ENCODE data around the gene GAGE12J.
"Not testable (repeated sequence)": the region's sequence is repeated elsewhere in the genome, so short reads cannot be mapped to it uniquely, and the experiment has no call there.

The GAGE12J gene

GRCh38 chrX:49308604-49309269 is 13.1 kb upstream of the GAGE12J start:
- DNase-seq (ENCODE audit: low read depth), result no peak
- peak overlapping the region; percentile 21 for H3K4me3 ChIP-seq (ENCODE audit: low read depth, low read length)

- no peak for DNase-seq (ENCODE audit: low read depth)
- H3K4me3 ChIP-seq (ENCODE audit: low read depth, low read length), result peak overlapping the region; percentile 21
These were observed 12.3 kb upstream of the GAGE12J start for GRCh38 chrX:49309401-49309981.

- DNase-seq (ENCODE audit: low read depth), result no peak
- H3K4me3 ChIP-seq (ENCODE audit: low read depth, low read length), result no peak overlapping the region
These were observed 11.5 kb upstream of the GAGE12J start for GRCh38 chrX:49310371-49310770.

GRCh38 chrX:49312176-49312575 is 9.7 kb upstream of the GAGE12J start:
- no peak for DNase-seq (ENCODE audit: low read depth)
- H3K4me3 ChIP-seq (ENCODE audit: low read depth, low read length), result no peak overlapping the region

GRCh38 chrX:49316085-49316484 is 5.8 kb upstream of the GAGE12J start:
- no peak overlapping the region for H3K4me3 ChIP-seq (ENCODE audit: low read depth, low read length)
- DNase-seq (ENCODE audit: low read depth), result no peak

- DNase-seq (ENCODE audit: low read depth); H3K4me3 ChIP-seq (ENCODE audit: low read depth, low read length): not testable (repeated sequence)
These were observed 429 bp downstream of the GAGE12J start for GRCh38 chrX:49322266-49322665.

GRCh38 chrX:49323735-49324134 is 1.9 kb downstream of the GAGE12J start:
- H3K4me3 ChIP-seq (ENCODE audit: low read depth, low read length); DNase-seq (ENCODE audit: low read depth): not testable (repeated sequence)

- DNase-seq (ENCODE audit: low read depth); H3K4me3 ChIP-seq (ENCODE audit: low read depth, low read length): not testable (repeated sequence)
These were observed 8.6 kb downstream of the GAGE12J start for GRCh38 chrX:49330421-49330820.

- H3K4me3 ChIP-seq (ENCODE audit: low read depth, low read length); DNase-seq (ENCODE audit: low read depth): not testable (repeated sequence)
These were observed 9.4 kb downstream of the GAGE12J start, which contains the start of gene GAGE13 for GRCh38 chrX:49331282-49331681. Gene GAGE13, plus strand, starts transcription at chrX:49331582. Its CDS starts 1,156 bp downstream, at chrX:49332738.

- DNase-seq (ENCODE audit: low read depth); H3K4me3 ChIP-seq (ENCODE audit: low read depth, low read length): not testable (repeated sequence)
These were observed 10.0 kb downstream of the GAGE12J start for GRCh38 chrX:49331841-49332240.

- DNase-seq (ENCODE audit: low read depth), result not testable (repeated sequence)
These were observed 19.6 kb downstream of the GAGE12J start for GRCh38 chrX:49341449-49341848.

GRCh38 chrX:49344496-49345175 is 22.8 kb downstream of the GAGE12J start:
- H3K4me3 ChIP-seq (ENCODE audit: low read depth, low read length); DNase-seq (ENCODE audit: low read depth): not testable (repeated sequence)

More at GRCh38 chrX:49341449-49341848, 19.6 kb downstream of the GAGE12J start:
- not testable (repeated sequence) for H3K4me3 ChIP-seq (ENCODE audit: low read depth, low read length)

- not testable (repeated sequence) for DNase-seq (ENCODE audit: low read depth); H3K4me3 ChIP-seq (ENCODE audit: low read depth, low read length)
These were observed 23.6 kb downstream of the GAGE12J start for GRCh38 chrX:49345402-49345801.

GRCh38 chrX:49346150-49346549 is 24.3 kb downstream of the GAGE12J start:
- not testable (repeated sequence) for DNase-seq (ENCODE audit: low read depth); H3K4me3 ChIP-seq (ENCODE audit: low read depth, low read length)

Data from skeletal muscle cell (primary cell).